HUES64 (cell line): ENCODE data around the gene ADAMTS19. TPM values are rescaled to one million over a fixed set of nuclear protein-coding genes. Genes with fewer than 3 reads are reported as not detected.
"Not testable (repeated sequence)": the region's sequence is repeated elsewhere in the genome, so short reads cannot be mapped to it uniquely, and the experiment has no call there.

Experiments used
- H3K27ac ChIP-seq: 2 replicates; pipeline ENCODE4 v1.7.0; 2013; ENCODE audit warnings: low read depth, low read length, inconsistent platforms
- H3K27me3 ChIP-seq: 2 replicates; pipeline ENCODE4 v1.6.1; 2013; ENCODE audit warnings: mild to moderate bottlenecking, low read length; ENCODE audit not compliant: insufficient read depth
- H3K36me3 ChIP-seq: 2 replicates; pipeline ENCODE4 v1.6.1; 2013; ENCODE audit warnings: mild to moderate bottlenecking, low read length; ENCODE audit not compliant: insufficient read depth
- H3K4me1 ChIP-seq: 2 replicates; pipeline ENCODE4 v1.6.1; 2013; ENCODE audit warnings: mild to moderate bottlenecking, low read length, moderate library complexity; ENCODE audit not compliant: insufficient read depth
- H3K4me3 ChIP-seq: 2 replicates; pipeline ENCODE4 v1.5.1; 2013; ENCODE audit warnings: mild to moderate bottlenecking, low read length, moderate library complexity
- H3K9ac ChIP-seq: 2 replicates; pipeline ENCODE4 v1.6.1; 2013; ENCODE audit warnings: mild to moderate bottlenecking, low read depth, low read length
- H3K9me3 ChIP-seq: 2 replicates; pipeline ENCODE4 v1.6.1; 2013; ENCODE audit warnings: low read depth, low read length; ENCODE audit not compliant: insufficient read depth
- WGBS: fragments of 150-250, 120-280 bp; methylation state at CpG from one replicate; pipeline ENCODE4 v1.1.7; 2013; ENCODE audit warnings: missing lambda C conversion rate; 5-methylcytosine and 5-hydroxymethylcytosine counted together
- polyA plus RNA-seq, 2 experiments: library from polyadenylated mRNA; stranded (reverse); fragments of 50-300 nt; gene quantifications; one replicate each; pipeline ENCODE4 v1.2.3, GENCODE V29; 2013

Gene ADAMTS19
- polyA plus RNA-seq (2013, experiment 1 of 2): 16.7 TPM
- 21.3 TPM for polyA plus RNA-seq (2013, experiment 2 of 2)

- peaks cover 5% of the 10 kb centered on the region; the same call in 1 of the 2 replicates for H3K36me3 ChIP-seq
- peaks cover 47% of the 10 kb centered on the region for H3K4me1 ChIP-seq
- H3K27ac ChIP-seq: peak within 1 kb of the TSS; percentile 80
- no peaks in the 10 kb centered on the region for H3K9me3 ChIP-seq
- under 1% methylated on average over 69 of the region's 75 CpGs for WGBS
- peak within 1 kb of the TSS; percentile 89 for H3K4me3 ChIP-seq
- 0 out of 2 replicates have a peak, but pooled peaks cover 3% of the 10 kb centered on the region for H3K27me3 ChIP-seq
- peak within 1 kb of the TSS; percentile 91 for H3K9ac ChIP-seq
Observed at GRCh38 chr5:129459777-129460671, at the start of gene ADAMTS19. ADAMTS19 (plus strand) TSS chr5:129460298; CDS start chr5:129460392, 94 bp downstream.

GRCh38 chr5:129410488-129410887, 49.6 kb upstream of the ADAMTS19 start:
- 6% methylated on average over 5 of the region's 5 CpGs for WGBS
- Histone ChIP-seq H3K27me3 (no peaks in the 10 kb centered on the region), H3K9ac (no peak overlapping the region), H3K27ac (no peak overlapping the region), H3K9me3 (peaks cover 1% of the 10 kb centered on the region; the same call in 1 of the 2 replicates), H3K36me3 (no peaks in the 10 kb centered on the region), H3K4me3 (no peak overlapping the region), H3K4me1 (peaks cover 25% of the 10 kb centered on the region)

- Histone ChIP-seq H3K27me3 (no peaks in the 10 kb centered on the region), H3K9me3 (peaks cover 3% of the 10 kb centered on the region; the same call in 1 of the 2 replicates), H3K4me3 (no peak overlapping the region), H3K27ac (no peak overlapping the region), H3K36me3 (no peaks in the 10 kb centered on the region), H3K4me1 (peaks cover 25% of the 10 kb centered on the region), H3K9ac (no peak overlapping the region)
- 100% methylated on average over 2 of the region's 2 CpGs for WGBS
Observed at GRCh38 chr5:129412721-129413120, 47.4 kb upstream of the ADAMTS19 start.

GRCh38 chr5:129413570-129413969, 46.5 kb upstream of the ADAMTS19 start:
- no peaks in the 10 kb centered on the region for H3K36me3 ChIP-seq
- H3K27me3 ChIP-seq: no peaks in the 10 kb centered on the region
- H3K4me3 ChIP-seq: no peak overlapping the region
- peaks cover 25% of the 10 kb centered on the region for H3K4me1 ChIP-seq
- H3K9ac ChIP-seq: no peak overlapping the region
- H3K9me3 ChIP-seq: peaks cover 3% of the 10 kb centered on the region; the same call in 1 of the 2 replicates
- H3K27ac ChIP-seq: no peak overlapping the region
- 94% methylated on average over 2 of the region's 2 CpGs for WGBS

- peaks cover 3% of the 10 kb centered on the region; the same call in 1 of the 2 replicates for H3K9me3 ChIP-seq
- no peaks in the 10 kb centered on the region for H3K36me3 ChIP-seq
- no peaks in the 10 kb centered on the region for H3K4me1 ChIP-seq
- no peak overlapping the region for H3K27ac ChIP-seq
- H3K4me3 ChIP-seq: no peak overlapping the region
- no peaks in the 10 kb centered on the region for H3K27me3 ChIP-seq
- no peak overlapping the region for H3K9ac ChIP-seq
- whole genome bisulfite sequencing: 94% methylated on average over 2 of the region's 3 CpGs
Observed at GRCh38 chr5:129419292-129419691, 40.8 kb upstream of the ADAMTS19 start.

GRCh38 chr5:129425031-129425430, 35.1 kb upstream of the ADAMTS19 start:
- Histone ChIP-seq H3K9ac (no peak overlapping the region), H3K9me3 (no peaks in the 10 kb centered on the region), H3K36me3 (no peaks in the 10 kb centered on the region), H3K27me3 (no peaks in the 10 kb centered on the region), H3K4me1 (no peaks in the 10 kb centered on the region), H3K4me3 (no peak overlapping the region), H3K27ac (no peak overlapping the region)

GRCh38 chr5:129426071-129426470, 34.0 kb upstream of the ADAMTS19 start:
- Histone ChIP-seq H3K9me3 (no peaks in the 10 kb centered on the region), H3K27ac (no peak overlapping the region), H3K27me3 (no peaks in the 10 kb centered on the region), H3K36me3 (no peaks in the 10 kb centered on the region), H3K4me3 (no peak overlapping the region), H3K9ac (no peak overlapping the region), H3K4me1 (no peaks in the 10 kb centered on the region)
- 87% methylated on average over 1 of the region's 1 CpG for WGBS

- H3K9ac ChIP-seq, H3K9me3 ChIP-seq, H3K4me3 ChIP-seq, H3K36me3 ChIP-seq, H3K27me3 ChIP-seq, H3K27ac ChIP-seq, H3K4me1 ChIP-seq: not testable (repeated sequence)
- 95% methylated on average over 3 of the region's 5 CpGs for WGBS
Observed at GRCh38 chr5:129428636-129429035, 31.5 kb upstream of the ADAMTS19 start.

GRCh38 chr5:129431406-129431805, 28.7 kb upstream of the ADAMTS19 start:
- no peaks in the 10 kb centered on the region for H3K36me3 ChIP-seq
- no peaks in the 10 kb centered on the region for H3K4me1 ChIP-seq
- no peaks in the 10 kb centered on the region for H3K27me3 ChIP-seq
- no peak overlapping the region for H3K4me3 ChIP-seq
- no peaks in the 10 kb centered on the region for H3K9me3 ChIP-seq
- H3K27ac ChIP-seq: no peak overlapping the region
- H3K9ac ChIP-seq: no peak overlapping the region

GRCh38 chr5:129438322-129438721, 21.8 kb upstream of the ADAMTS19 start:
- H3K4me3 ChIP-seq: no peak overlapping the region
- no peak overlapping the region for H3K27ac ChIP-seq
- H3K9ac ChIP-seq: no peak overlapping the region
- WGBS: 98% methylated on average over 3 of the region's 3 CpGs
- no peaks in the 10 kb centered on the region for H3K27me3 ChIP-seq
- no peaks in the 10 kb centered on the region for H3K4me1 ChIP-seq
- H3K36me3 ChIP-seq: no peaks in the 10 kb centered on the region
- no peaks in the 10 kb centered on the region for H3K9me3 ChIP-seq

- H3K27ac ChIP-seq: no peak overlapping the region
- 94% methylated on average over 6 of the region's 6 CpGs for WGBS
Observed at GRCh38 chr5:129440424-129440823, 19.7 kb upstream of the ADAMTS19 start.

More at GRCh38 chr5:129440424-129440823, 19.7 kb upstream of the ADAMTS19 start:
- H3K4me3 ChIP-seq: no peak overlapping the region
- no peaks in the 10 kb centered on the region for H3K4me1 ChIP-seq
- no peaks in the 10 kb centered on the region for H3K36me3 ChIP-seq
- H3K9ac ChIP-seq: no peak overlapping the region
- H3K27me3 ChIP-seq: no peaks in the 10 kb centered on the region
- H3K9me3 ChIP-seq: no peaks in the 10 kb centered on the region
